Vagina (tissue), 2 donors: ENCODE results near the gene ADPRS.

Experiments used
- POLR2A ChIP-seq, 2 donors: fragments of 450-650 bp; IDR thresholded peaks; one replicate each; pipeline ENCODE4 v1.6.1; 2017; ENCODE audit warnings: antibody characterized with exemption in 2 of 2, mild to moderate bottlenecking in 2 of 2, moderate library complexity in 2 of 2
- POLR2AphosphoS5 ChIP-seq, 2 donors: sonication (generic); formaldehyde crosslinking; IDR thresholded peaks; one replicate each; pipeline ENCODE4 v1.9.0; 2017; ENCODE audit warnings: antibody characterized with exemption in 2 of 2, mild to moderate bottlenecking in 2 of 2, low read depth in 1 of 2; ENCODE audit not compliant: insufficient read depth in 1 of 2
- TF ChIP-seq, protein P1 (sequence below), 3 experiments: fragments of 450-650 bp in 2 of 3; fragments of 200-600 bp in 1 of 3; sonication (generic) in 1 of 3; IDR thresholded peaks; one replicate each; pipeline ENCODE4 v1.5.1; 2017 to 2019; ENCODE audit warnings: antibody characterized with exemption in 3 of 3, mild to moderate bottlenecking in 2 of 3, moderate library complexity in 2 of 3

DNA sequence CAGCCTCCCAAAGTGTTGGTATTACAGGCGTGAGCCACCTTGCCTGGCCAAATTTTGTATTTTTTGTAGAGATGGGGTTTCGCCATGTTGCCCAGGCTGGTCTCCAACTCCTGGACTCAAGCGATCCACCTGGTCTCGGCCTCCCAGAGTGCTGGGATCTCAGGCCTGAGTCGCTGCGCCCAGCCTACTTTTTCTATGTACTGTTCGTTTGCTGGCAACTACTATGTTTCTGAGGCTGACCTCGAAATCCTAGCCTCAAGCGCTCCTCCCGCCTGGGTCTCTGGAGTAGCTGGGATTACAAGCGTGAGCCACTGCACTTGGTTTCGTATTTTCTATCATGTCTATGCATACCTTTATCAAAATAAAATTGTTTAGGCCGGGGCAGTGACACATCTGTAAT is 5.5 kb upstream of the ADPRS start:
- TF ChIP-seq POLR2A (IDR thresholded peaks at IDR 0.05) (no peak), POLR2AphosphoS5 (IDR thresholded peaks at IDR 0.05; ENCODE audit: insufficient read depth in 1 of 2, low read depth in 1 of 2) (no peak)
- TF ChIP-seq, protein P1, sequence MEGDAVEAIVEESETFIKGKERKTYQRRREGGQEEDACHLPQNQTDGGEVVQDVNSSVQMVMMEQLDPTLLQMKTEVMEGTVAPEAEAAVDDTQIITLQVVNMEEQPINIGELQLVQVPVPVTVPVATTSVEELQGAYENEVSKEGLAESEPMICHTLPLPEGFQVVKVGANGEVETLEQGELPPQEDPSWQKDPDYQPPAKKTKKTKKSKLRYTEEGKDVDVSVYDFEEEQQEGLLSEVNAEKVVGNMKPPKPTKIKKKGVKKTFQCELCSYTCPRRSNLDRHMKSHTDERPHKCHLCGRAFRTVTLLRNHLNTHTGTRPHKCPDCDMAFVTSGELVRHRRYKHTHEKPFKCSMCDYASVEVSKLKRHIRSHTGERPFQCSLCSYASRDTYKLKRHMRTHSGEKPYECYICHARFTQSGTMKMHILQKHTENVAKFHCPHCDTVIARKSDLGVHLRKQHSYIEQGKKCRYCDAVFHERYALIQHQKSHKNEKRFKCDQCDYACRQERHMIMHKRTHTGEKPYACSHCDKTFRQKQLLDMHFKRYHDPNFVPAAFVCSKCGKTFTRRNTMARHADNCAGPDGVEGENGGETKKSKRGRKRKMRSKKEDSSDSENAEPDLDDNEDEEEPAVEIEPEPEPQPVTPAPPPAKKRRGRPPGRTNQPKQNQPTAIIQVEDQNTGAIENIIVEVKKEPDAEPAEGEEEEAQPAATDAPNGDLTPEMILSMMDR (IDR thresholded peaks at IDR 0.05) = no peak
